Neural progenitor cell (in vitro differentiated cells): Measurements from ENCODE around the gene ESPN.

Experiments used
- EZH2 ChIP-seq: fragments of 200-600 bp; sonication (generic); IDR thresholded peaks from 2 replicates; pipeline ENCODE4 v1.6.1; 2017; ENCODE audit warnings: antibody characterized with exemption, mild to moderate bottlenecking, moderate library complexity
- TF ChIP-seq, protein P1 (sequence below): fragments of 200-600 bp; sonication (generic); IDR thresholded peaks from 2 replicates; pipeline ENCODE4 v1.5.1; 2017; ENCODE audit warnings: antibody characterized with exemption, mild to moderate bottlenecking

GRCh38 chr1:6391951-6392808, 32.4 kb upstream of the ESPN start:
- no peak for TF ChIP-seq EZH2
- TF ChIP-seq, protein P1, sequence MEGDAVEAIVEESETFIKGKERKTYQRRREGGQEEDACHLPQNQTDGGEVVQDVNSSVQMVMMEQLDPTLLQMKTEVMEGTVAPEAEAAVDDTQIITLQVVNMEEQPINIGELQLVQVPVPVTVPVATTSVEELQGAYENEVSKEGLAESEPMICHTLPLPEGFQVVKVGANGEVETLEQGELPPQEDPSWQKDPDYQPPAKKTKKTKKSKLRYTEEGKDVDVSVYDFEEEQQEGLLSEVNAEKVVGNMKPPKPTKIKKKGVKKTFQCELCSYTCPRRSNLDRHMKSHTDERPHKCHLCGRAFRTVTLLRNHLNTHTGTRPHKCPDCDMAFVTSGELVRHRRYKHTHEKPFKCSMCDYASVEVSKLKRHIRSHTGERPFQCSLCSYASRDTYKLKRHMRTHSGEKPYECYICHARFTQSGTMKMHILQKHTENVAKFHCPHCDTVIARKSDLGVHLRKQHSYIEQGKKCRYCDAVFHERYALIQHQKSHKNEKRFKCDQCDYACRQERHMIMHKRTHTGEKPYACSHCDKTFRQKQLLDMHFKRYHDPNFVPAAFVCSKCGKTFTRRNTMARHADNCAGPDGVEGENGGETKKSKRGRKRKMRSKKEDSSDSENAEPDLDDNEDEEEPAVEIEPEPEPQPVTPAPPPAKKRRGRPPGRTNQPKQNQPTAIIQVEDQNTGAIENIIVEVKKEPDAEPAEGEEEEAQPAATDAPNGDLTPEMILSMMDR = no peak
